H1 (cell line): Measurements from ENCODE around the gene MVP. TPM values are rescaled to one million over a fixed set of nuclear protein-coding genes. Genes with fewer than 3 reads are reported as not detected.

Experiments used
- CTCF ChIA-PET: fragments of 300-600 bp; sonication (Branson Sonifier 250); formaldehyde crosslinking; loops from one replicate; lab custom pipeline; 2021; ENCODE audit not compliant: partially characterized antibody; lab: Charles Lee
- POLR2A ChIA-PET: fragments of 300-600 bp; sonication (Branson Sonifier 250); formaldehyde crosslinking; loops from one replicate; lab custom pipeline; 2021; ENCODE audit warnings: inconsistent platforms; ENCODE audit not compliant: partially characterized antibody; lab: Charles Lee
- DNase-seq, 2 experiments: peaks; one replicate each; pipeline versions ENCODE4 v3.0.0 to v3.0.0-alpha.2; 2010 to 2022; ENCODE audit warnings: low spot score in 2 of 2, low read depth in 1 of 2, mixed read lengths in 1 of 2
- FAIRE-seq: peaks from 2 replicates; lab custom pipeline; 2011; peaks lifted over from hg19 to GRCh38; lab: Jason Lieb, UNC
- H2AFZ ChIP-seq: 2 replicates; pipeline ENCODE4 v1.8.1; 2012; ENCODE audit warnings: low read length, inconsistent platforms
- H2AK5ac ChIP-seq: 2 replicates; pipeline ENCODE4 v1.6.1; 2013; ENCODE audit warnings: low read depth, low read length
- H2BK120ac ChIP-seq: replicated peaks from 2 replicates; pipeline ENCODE3; 2013; ENCODE audit warnings: low read depth, low read length, inconsistent platforms
- H2BK12ac ChIP-seq: 2 replicates; pipeline ENCODE4 v1.6.1; 2013; ENCODE audit warnings: low read depth, low read length
- H2BK15ac ChIP-seq: 2 replicates; pipeline ENCODE4 v1.6.1; 2013; ENCODE audit warnings: low read length
- H2BK20ac ChIP-seq: 2 replicates; pipeline ENCODE4 v1.6.1; 2013; ENCODE audit warnings: low read length
- H2BK5ac ChIP-seq: 2 replicates; pipeline ENCODE4 v1.6.1; 2013; ENCODE audit warnings: low read depth, low read length
- H3K14ac ChIP-seq: 2 replicates; pipeline ENCODE4 v1.6.1; 2013; ENCODE audit warnings: inconsistent platforms; ENCODE audit not compliant: insufficient read length
- H3K18ac ChIP-seq: 2 replicates; pipeline ENCODE4 v1.6.1; 2013; ENCODE audit warnings: low read length; ENCODE audit errors: extremely low read depth
- H3K23ac ChIP-seq: 2 replicates; pipeline ENCODE4 v1.6.1; 2013; ENCODE audit warnings: inconsistent platforms; ENCODE audit not compliant: insufficient read length
- H3K23me2 ChIP-seq: 2 replicates; pipeline ENCODE4 v1.6.1; 2013; ENCODE audit warnings: low read depth, low read length
- H3K27ac ChIP-seq: 2 replicates; pipeline ENCODE4 v1.6.1; 2011; ENCODE audit warnings: low read depth, low read length, inconsistent platforms
- H3K27me3 ChIP-seq, 4 experiments: replicated peaks in 1 of 4; 1 replicate in 1 of 4; 2 replicates in 3 of 4; pipeline versions ENCODE4 v1.6.1 to v1.8.1; 2011 to 2013; ENCODE audit warnings: low read length in 3 of 4, mild to moderate bottlenecking in 3 of 4, inconsistent platforms in 2 of 4, mixed read lengths in 2 of 4, moderate library complexity in 1 of 4; ENCODE audit not compliant: control insufficient read depth in 3 of 4, insufficient read depth in 3 of 4; ENCODE audit errors: extremely low read depth in 1 of 4
- H3K36me3 ChIP-seq, 4 experiments: 2 replicates each; pipeline versions ENCODE4 v1.6.1 to v1.8.1; 2011 to 2013; ENCODE audit warnings: mild to moderate bottlenecking in 4 of 4, low read length in 3 of 4, moderate library complexity in 2 of 4, control low read depth in 1 of 4, inconsistent platforms in 1 of 4; ENCODE audit not compliant: insufficient read depth in 4 of 4, control insufficient read depth in 2 of 4
- H3K4ac ChIP-seq: replicated peaks from 2 replicates; pipeline ENCODE3; 2013; ENCODE audit warnings: low read length, low read depth, mixed read lengths, inconsistent platforms; ENCODE audit not compliant: insufficient read length
- H3K4me1 ChIP-seq, 4 experiments: replicated peaks in 1 of 4; 1 replicate in 1 of 4; 2 replicates in 3 of 4; pipeline versions ENCODE4 v1.6.1 to v1.8.1; 2011 to 2013; ENCODE audit warnings: low read length in 3 of 4, inconsistent platforms in 2 of 4, mixed read lengths in 1 of 4; ENCODE audit not compliant: insufficient read depth in 4 of 4, control insufficient read depth in 3 of 4
- H3K4me2 ChIP-seq, 2 experiments: 2 replicates each; pipeline versions ENCODE4 v1.6.1 to v1.8.1; 2011 to 2013; ENCODE audit warnings: low read depth in 2 of 2, low read length in 2 of 2, control low read depth in 1 of 2, inconsistent platforms in 1 of 2, mild to moderate bottlenecking in 1 of 2; ENCODE audit not compliant: insufficient read depth in 1 of 2
- H3K4me3 ChIP-seq, 4 experiments: fragments of 200-600, 300-600 bp in 1 of 4; sonication (generic), shearing (Covaris generic), sonication (Bioruptor Twin) in 1 of 4; 2 replicates each; pipeline versions ENCODE4 v1.5.1 to v1.8.1; 2011 to 2016; ENCODE audit warnings: low read length in 4 of 4, low read depth in 3 of 4, control low read depth in 2 of 4, inconsistent platforms in 2 of 4, mild to moderate bottlenecking in 2 of 4, mixed read lengths in 1 of 4, moderate library complexity in 1 of 4; ENCODE audit not compliant: insufficient read depth in 2 of 4; ENCODE audit errors: extremely low read depth in 1 of 4
- H3K56ac ChIP-seq: replicated peaks from 2 replicates; pipeline ENCODE3; 2013; ENCODE audit warnings: low read depth, mild to moderate bottlenecking, mixed read lengths, low read length, inconsistent platforms; ENCODE audit not compliant: insufficient read length
- H3K79me1 ChIP-seq: 2 replicates; pipeline ENCODE4 v1.6.1; 2013; ENCODE audit warnings: low read depth, low read length, control low read depth
- H3K79me2 ChIP-seq, 2 experiments: 2 replicates each; pipeline versions ENCODE4 v1.6.1 to v1.8.1; 2012 to 2013; ENCODE audit warnings: low read length in 2 of 2, mild to moderate bottlenecking in 2 of 2, inconsistent platforms in 1 of 2; ENCODE audit not compliant: insufficient read depth in 2 of 2, control insufficient read depth in 1 of 2
- H3K9ac ChIP-seq, 4 experiments: replicated peaks in 1 of 4; 1 replicate in 1 of 4; 2 replicates in 3 of 4; pipeline versions ENCODE4 v1.6.1 to v1.8.1; 2011 to 2013; ENCODE audit warnings: low read depth in 3 of 4, low read length in 3 of 4, control low read depth in 2 of 4, mild to moderate bottlenecking in 2 of 4, moderate library complexity in 2 of 4, inconsistent platforms in 1 of 4; ENCODE audit errors: extremely low read depth in 1 of 4
- H3K9me3 ChIP-seq, 2 experiments: 2 replicates each; pipeline versions ENCODE4 v1.6.1 to v1.8.1; 2012 to 2013; ENCODE audit warnings: mild to moderate bottlenecking in 2 of 2, moderate library complexity in 2 of 2, control low read depth in 1 of 2, inconsistent platforms in 1 of 2, low read depth in 1 of 2, low read length in 1 of 2, mixed read lengths in 1 of 2; ENCODE audit not compliant: insufficient read depth in 2 of 2
- H4K20me1 ChIP-seq, 2 experiments: replicated peaks in 1 of 2; 2 replicates each; pipeline versions ENCODE3 to v1.8.1; 2011 to 2013; ENCODE audit warnings: inconsistent platforms in 2 of 2, low read length in 2 of 2, mild to moderate bottlenecking in 1 of 2; ENCODE audit not compliant: insufficient read depth in 2 of 2, control insufficient read depth in 1 of 2
- H4K5ac ChIP-seq: 2 replicates; pipeline ENCODE4 v1.6.1; 2013; ENCODE audit warnings: low read length, low read depth, mixed read lengths, inconsistent platforms; ENCODE audit not compliant: insufficient read length
- H4K8ac ChIP-seq: 2 replicates; pipeline ENCODE4 v1.8.0; 2013; ENCODE audit warnings: mild to moderate bottlenecking, moderate library complexity, low read length, inconsistent platforms; ENCODE audit not compliant: insufficient read depth; ENCODE audit errors: extremely low read depth
- H4K91ac ChIP-seq: replicated peaks from 2 replicates; pipeline ENCODE3; 2013; ENCODE audit warnings: low read length, mixed read lengths, inconsistent platforms; ENCODE audit not compliant: insufficient read length
- KDM4A ChIP-seq: IDR thresholded peaks from one replicate; pipeline ENCODE4 v1.7.1; 2012; ENCODE audit warnings: low read depth, mild to moderate bottlenecking, moderate library complexity, low read length, inconsistent platforms; ENCODE audit not compliant: severe bottlenecking
- POLR2AphosphoS5 ChIP-seq: IDR thresholded peaks from 2 replicates; pipeline ENCODE4 v1.6.1; 2011; ENCODE audit warnings: low read depth, low read length
- RBBP5 ChIP-seq: IDR thresholded peaks from 2 replicates; pipeline ENCODE4 v1.7.1; 2012; ENCODE audit warnings: low read depth, mild to moderate bottlenecking, inconsistent platforms, low read length, moderate library complexity, borderline replicate concordance
- WGBS, 2 experiments: shearing (Covaris generic) in 1 of 2; methylation state at CpG; one replicate each; pipeline versions ENCODE4 v1.1.6 to v1.1.7; 2013 to 2015; ENCODE audit warnings: low lambda C conversion rate in 2 of 2, mixed read lengths in 2 of 2, inconsistent platforms in 1 of 2, low coverage in 1 of 2, missing lambda C conversion rate in 1 of 2; ENCODE audit not compliant: insufficient replicate concordance in 2 of 2, insufficient coverage in 1 of 2, insufficient read length in 1 of 2; ENCODE audit errors: extremely low coverage in 1 of 2, missing lambda C conversion rate in 1 of 2; 5-methylcytosine and 5-hydroxymethylcytosine counted together
- polyA plus RNA-seq, 7 experiments: library from polyadenylated mRNA; depleted of rRNA in 3 of 7; stranded (reverse) in 5 of 7; unstranded in 2 of 7; fragments of >200 nt in 5 of 7; fragments of 200-250 nt in 2 of 7; gene quantifications; 1 replicate in 5 of 7; 2 replicates in 1 of 7; 4 replicates in 1 of 7; pipeline versions ENCODE4 v1.2.1 to v1.2.3, GENCODE V29; 2011 to 2013; ENCODE audit warnings: missing spikeins in 2 of 7, mixed read lengths in 2 of 7
- total RNA-seq: library from RNA; stranded (reverse); fragmentation: NEBNext Ultra II Directional; extraction: Animal tissue kit (Norgen Biotek cat#: 25700); gene quantifications from 2 replicates; pipeline ENCODE4 v1.2.1, GENCODE V29; 2021

Gene MVP
- total and polyA plus RNA-seq, 2 of the 8 experiments (the other 6 are each of a cell fraction or from before 2014, with no cell fraction given) = 1.9 TPM

GRCh38 chr16:29814592-29814991 is 5.7 kb upstream of the MVP start:
- Histone ChIP-seq H3K27me3 (no peaks in the 10 kb centered on the region), H3K14ac (no peak overlapping the region), H4K5ac (no peak overlapping the region), H4K20me1 (peaks cover 5 to 8% of the 10 kb centered on the region in 2 experiments), H3K79me2 (peaks cover 0 to 26% of the 10 kb centered on the region in 2 experiments; a peak in 1 of 4 replicates), H3K27ac (no peak overlapping the region), H2AK5ac (peak overlapping the region; percentile 40; the same call in 1 of the 2 replicates), H2BK120ac (no peak overlapping the region), H3K4me2 (peak overlapping the region; percentile 91 to 92), H3K4me1 (peaks cover 0 to 45% (median 31%) of the 10 kb centered on the region in 4 experiments; a peak in 6 of 7 replicates), H2BK20ac (peak overlapping the region; percentile 80; the same call in 1 of the 2 replicates), H3K23me2 (peaks cover 27% of the 10 kb centered on the region), H3K36me3 (peaks cover 6 to 26% (median 16%) of the 10 kb centered on the region in 4 experiments), H3K4ac (no peak overlapping the region), H3K79me1 (no peaks in the 10 kb centered on the region; the same call in none of the 2 replicates), H3K18ac (peak overlapping the region; percentile 71), H3K4me3 (peak overlapping the region; percentile 59 to 91 (median 83); a peak in 7 of 8 replicates), H3K23ac (no peak overlapping the region), H3K56ac (no peak overlapping the region), H2BK12ac (peak overlapping the region; percentile 92; the same call in 1 of the 2 replicates), H2AFZ (no peak overlapping the region), H3K9ac (peak overlapping the region in 1 of 4 experiments; percentile 39; a peak in 3 of 7 replicates), H2BK15ac (peak overlapping the region; percentile 82; the same call in 1 of the 2 replicates), H3K9me3 (no peaks in the 10 kb centered on the region), H2BK5ac (peak overlapping the region; percentile 89; the same call in 1 of the 2 replicates), H4K8ac (no peak overlapping the region), H4K91ac (peak overlapping the region; percentile 54)
- ChIA-PET CTCF (interaction anchor here (0.6 to 17.5 kb wide), 5 partner anchors 25 to 63 kb away, joined by 3 to 212 read pairs (median 3); no protein-coding TSS in a partner anchor), POLR2A (interaction anchor here (0.9 to 16.6 kb wide), 9 partner anchors 7 to 217 kb away, joined by 3 to 167 read pairs (median 4); partner anchors contain the start of genes CDIPT, HIRIP3, MAZ and TLCD3B)
- 64% methylated on average over 3 of the region's 5 CpGs; no CpG with 5 or more reads in 1 of the 2 experiments for WGBS, 2 experiments
- FAIRE-seq = no peak
- no peak for DNase-seq
- no peak for TF ChIP-seq RBBP5
- TF ChIP-seq POLR2AphosphoS5 = no peak
- peak; percentile 5 for TF ChIP-seq KDM4A
